Stimulated activated naive CD4-positive, alpha-beta T cell (primary cell): Measurements from ENCODE around the gene GAK.
"Not testable (repeated sequence)": the region's sequence is repeated elsewhere in the genome, so short reads cannot be mapped to it uniquely, and the experiment has no call there.

ENCODE experiments used
- DNase-seq, 6 experiments: peaks; one replicate each; lab custom pipeline; 2025; lab: John Stamatoyannopoulos, UW

The GAK gene

DNA sequence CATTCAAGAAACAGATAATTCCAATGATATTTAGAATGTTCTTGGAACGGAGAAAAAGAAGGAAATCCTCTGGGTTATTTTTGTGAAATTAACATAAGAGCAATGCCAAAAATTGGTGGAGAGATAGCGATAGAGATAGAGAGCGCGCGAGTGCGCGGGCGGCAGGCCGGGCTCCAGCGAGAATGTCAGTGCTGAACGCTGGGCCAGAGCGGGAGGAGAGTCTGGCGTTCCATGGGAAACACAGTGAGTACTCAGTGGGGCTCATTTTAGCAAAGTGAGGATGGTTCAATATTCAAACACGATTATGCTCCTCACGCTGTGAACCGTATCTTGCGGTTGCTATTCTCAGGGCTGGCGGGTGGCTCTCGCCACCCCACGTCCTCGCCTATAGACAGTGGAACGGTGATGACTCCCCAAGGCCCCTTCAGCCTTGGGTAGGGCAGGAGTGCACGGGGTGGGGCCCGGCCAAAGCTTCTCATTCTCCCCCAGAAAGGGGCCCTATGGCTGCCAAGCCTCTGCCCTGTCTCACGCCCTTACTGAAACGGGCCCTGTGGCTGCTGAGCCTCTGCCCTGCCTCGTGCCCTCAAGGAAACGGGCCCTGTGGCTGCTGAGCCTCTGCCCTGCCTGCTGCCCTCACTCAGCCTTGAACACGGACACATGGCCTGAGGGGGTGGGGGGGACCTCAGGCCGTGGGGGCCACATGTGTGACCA lies 123.1 kb downstream of the GAK start:
- DNase-seq = no peak

GRCh38 chr4:807792-808191 lies 124.3 kb downstream of the GAK start:
- no peak for DNase-seq

GRCh38 chr4:806979-807378 lies 125.1 kb downstream of the GAK start:
- DNase-seq = not testable (repeated sequence)

- no peak for DNase-seq
Measured at GRCh38 chr4:804804-805203, 127.3 kb downstream of the GAK start.

- no peak for DNase-seq
Measured at GRCh38 chr4:803884-804283, 128.2 kb downstream of the GAK start.

DNA sequence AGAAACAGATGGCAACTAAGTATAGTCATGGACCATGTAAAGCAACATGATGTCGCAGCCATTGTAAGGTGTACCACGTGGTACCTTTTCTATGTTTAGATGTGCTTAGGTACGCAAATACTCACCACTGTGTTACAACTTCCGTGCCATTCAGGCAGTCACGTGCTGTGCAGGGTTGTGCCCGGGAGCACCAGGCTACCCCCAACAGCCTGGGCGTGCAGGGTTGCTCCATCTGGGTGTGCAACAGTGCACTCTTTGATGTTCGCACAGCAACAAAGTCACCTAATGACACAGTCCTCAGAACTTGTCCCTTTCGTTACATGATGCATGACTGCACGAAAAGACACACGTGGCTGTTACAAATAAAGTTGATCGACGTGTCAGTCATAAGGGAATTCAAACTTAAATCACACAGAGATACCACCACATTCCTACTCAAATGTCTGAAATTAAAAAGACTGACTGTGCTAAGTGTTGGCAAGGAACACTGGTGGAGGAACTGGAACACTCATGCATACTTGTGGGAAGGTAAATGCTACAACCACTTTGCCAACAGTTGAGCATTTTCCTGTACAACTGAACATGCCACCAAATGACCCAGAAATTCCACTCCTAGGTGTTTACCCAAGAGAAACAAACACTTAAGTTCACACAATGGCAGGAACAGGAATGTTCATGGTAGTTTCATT lies 130.5 kb downstream of the GAK start:
- DNase-seq = no peak
